Uterus (tissue), 2 donors: ENCODE results near the gene PAXIP1.

Source experiments
- CTCF ChIP-seq, 4 experiments: fragments of 200-600 bp in 2 of 4; fragments of 450-650 bp in 2 of 4; sonication (generic) in 2 of 4; IDR thresholded peaks; one replicate each; pipeline ENCODE4 v1.5.1; 2016 to 2019; ENCODE audit warnings: antibody characterized with exemption in 4 of 4, mild to moderate bottlenecking in 2 of 4, moderate library complexity in 1 of 4
- POLR2A ChIP-seq, 2 donors: fragments of 450-650 bp; IDR thresholded peaks; one replicate each; pipeline ENCODE4 v1.6.1; 2016; ENCODE audit warnings: antibody characterized with exemption in 2 of 2, mild to moderate bottlenecking in 1 of 2, moderate library complexity in 1 of 2

GRCh38 chr7:154998481-154998880 is 4.4 kb downstream of the PAXIP1 start:
- TF ChIP-seq CTCF (IDR thresholded peaks at IDR 0.05), result no peak
- TF ChIP-seq POLR2A (IDR thresholded peaks at IDR 0.05), result no peak
